Activated CD4-positive, alpha-beta T cell treated with anti-CD3 and anti-CD28 coated beads, Interleukin-2, Interleukin-4, amounts not matched to agents 100 ng/mL and 50 ng/mL, durations not matched to agents 16 hours and 8 hours (primary cell): ENCODE data around the gene PRDM8.
A peak's percentile ranks its signal among the peaks of the same experiment; 100 is the strongest.

ENCODE experiments used
- DNase-seq: peaks from one replicate; pipeline ENCODE4 v3.0.0-alpha.2; 2020; ENCODE audit warnings: low spot score

PRDM8 gene

GRCh38 chr4:80201252-80202151, 4.2 kb downstream of the PRDM8 start:
- DNase-seq, result peak; percentile 35

GRCh38 chr4:80202190-80202711, 4.9 kb downstream of the PRDM8 start:
- peak; percentile 78 for DNase-seq

- DNase-seq, result peak; percentile 62
Measured at GRCh38 chr4:80202741-80203553, 5.6 kb downstream of the PRDM8 start.

GRCh38 chr4:80204433-80205011, 7.2 kb downstream of the PRDM8 start:
- DNase-seq, result no peak

- DNase-seq, result no peak
Measured at GRCh38 chr4:80206111-80206510, 8.8 kb downstream of the PRDM8 start.

- no peak for DNase-seq
Measured at GRCh38 chr4:80206521-80207171, 9.3 kb downstream of the PRDM8 start.

- DNase-seq, result no peak
Measured at GRCh38 chr4:80207172-80207583, 9.9 kb downstream of the PRDM8 start.

GRCh38 chr4:80207664-80208063, 10.4 kb downstream of the PRDM8 start:
- DNase-seq, result no peak

GRCh38 chr4:80208610-80209339, 11.5 kb downstream of the PRDM8 start:
- DNase-seq, result no peak

GRCh38 chr4:80209340-80209701, 12.0 kb downstream of the PRDM8 start:
- DNase-seq, result no peak

GRCh38 chr4:80210549-80210948, 13.2 kb downstream of the PRDM8 start:
- DNase-seq, result no peak

- DNase-seq, result no peak
Measured at GRCh38 chr4:80213117-80213815, 16.0 kb downstream of the PRDM8 start.

GRCh38 chr4:80215449-80216052, 18.2 kb downstream of the PRDM8 start:
- DNase-seq, result peak; percentile 44

- no peak for DNase-seq
Measured at GRCh38 chr4:80216100-80216761, 18.9 kb downstream of the PRDM8 start.

- DNase-seq, result no peak
Measured at GRCh38 chr4:80219301-80220025, 22.2 kb downstream of the PRDM8 start.

GRCh38 chr4:80220711-80221110, 23.4 kb downstream of the PRDM8 start:
- no peak for DNase-seq

GRCh38 chr4:80221161-80221560, 23.9 kb downstream of the PRDM8 start:
- DNase-seq, result no peak

- no peak for DNase-seq
Measured at GRCh38 chr4:80225595-80225994, 28.3 kb downstream of the PRDM8 start.

- no peak for DNase-seq
Measured at GRCh38 chr4:80226094-80226493, 28.8 kb downstream of the PRDM8 start.
